IMR-90 (cell line): ENCODE data around the gene ZNF775. TPM values are rescaled to one million over a fixed set of nuclear protein-coding genes. Genes with fewer than 3 reads are reported as not detected.

Experiments used
- ATAC-seq: fragments of 200-7000 bp; cut with Tn5 transposase; 2 replicates; pipeline ENCODE4 v1.9.1; 2020; ENCODE audit warnings: low read depth, mild to moderate bottlenecking, moderate library complexity
- BruUV-seq: library from RNA; stranded (reverse); fragments of 400-500 nt; replicated peaks from 2 replicates; lab custom pipeline; 2021; lab: Mats Ljungman, UMichigan
- CTCF ChIA-PET: fragments of 300-600 bp; formaldehyde crosslinking; extraction: SDS; loops from one replicate; lab custom pipeline; 2021; ENCODE audit warnings: antibody characterized with exemption; lab: Yijun Ruan, JAX
- POLR2A ChIA-PET: fragments of 300-600 bp; sonication (Branson Sonifier 250); formaldehyde crosslinking; loops from one replicate; lab custom pipeline; 2022; ENCODE audit warnings: antibody characterized with exemption; ENCODE audit not compliant: unreplicated experiment; lab: Charles Lee
- DNase-seq: peaks from one replicate; pipeline ENCODE4 v3.0.0; 2013
- H2AFZ ChIP-seq: replicated peaks from 2 replicates; pipeline ENCODE3; 2013; ENCODE audit warnings: low read length, mild to moderate bottlenecking; ENCODE audit not compliant: poor library complexity
- H2AK5ac ChIP-seq: 2 replicates; pipeline ENCODE4 v1.6.1; 2013; ENCODE audit warnings: low read depth, low read length, inconsistent platforms
- H2AK9ac ChIP-seq: replicated peaks from 2 replicates; pipeline ENCODE3; 2013; ENCODE audit warnings: mild to moderate bottlenecking, low read depth, low read length, moderate library complexity; ENCODE audit not compliant: poor library complexity
- H2BK120ac ChIP-seq: 2 replicates; pipeline ENCODE4 v1.6.1; 2013; ENCODE audit warnings: low read depth, low read length, inconsistent platforms
- H2BK15ac ChIP-seq: 3 replicates; pipeline ENCODE4 v1.6.1; 2013; ENCODE audit warnings: low read depth, low read length, inconsistent platforms
- H2BK20ac ChIP-seq: 2 replicates; pipeline ENCODE4 v1.6.1; 2013; ENCODE audit warnings: low read depth, mild to moderate bottlenecking, inconsistent platforms, low read length, moderate library complexity
- H2BK5ac ChIP-seq: 2 replicates; pipeline ENCODE4 v1.6.1; 2013; ENCODE audit warnings: mild to moderate bottlenecking, low read depth, low read length, inconsistent platforms; ENCODE audit not compliant: poor library complexity, severe bottlenecking
- H3K14ac ChIP-seq: replicated peaks from 2 replicates; pipeline ENCODE4 v1.6.1; 2013; ENCODE audit warnings: low read depth, low read length, inconsistent platforms
- H3K18ac ChIP-seq: 2 replicates; pipeline ENCODE4 v1.6.1; 2013; ENCODE audit warnings: low read depth, low read length, control low read depth
- H3K23ac ChIP-seq: 2 replicates; pipeline ENCODE4 v1.6.1; 2013; ENCODE audit warnings: low read depth, low read length, inconsistent platforms
- H3K27ac ChIP-seq: 2 replicates; pipeline ENCODE4 v1.5.1; 2013; ENCODE audit warnings: mild to moderate bottlenecking, control low read depth, low read length; ENCODE audit not compliant: insufficient read depth
- H3K27me3 ChIP-seq: 2 replicates; pipeline ENCODE4 v1.6.1; 2013; ENCODE audit warnings: low read length; ENCODE audit not compliant: control insufficient read depth, insufficient read depth
- H3K36me3 ChIP-seq: 2 replicates; pipeline ENCODE4 v1.6.1; 2013; ENCODE audit warnings: low read length, mixed read lengths; ENCODE audit not compliant: control insufficient read depth, insufficient read depth
- H3K4ac ChIP-seq: 2 replicates; pipeline ENCODE4 v1.6.1; 2013; ENCODE audit warnings: low read depth, low read length, inconsistent platforms
- H3K4me1 ChIP-seq: 2 replicates; pipeline ENCODE4 v1.6.1; 2013; ENCODE audit warnings: low read length, mixed read lengths; ENCODE audit not compliant: control insufficient read depth, insufficient read depth
- H3K4me2 ChIP-seq: 2 replicates; pipeline ENCODE4 v1.6.1; 2013; ENCODE audit warnings: low read depth, mild to moderate bottlenecking, control low read depth, low read length, moderate library complexity
- H3K4me3 ChIP-seq: 2 replicates; pipeline ENCODE4 v1.5.1; 2013; ENCODE audit warnings: low read depth, mild to moderate bottlenecking, control low read depth, low read length, moderate library complexity; ENCODE audit not compliant: insufficient read depth
- H3K56ac ChIP-seq: 2 replicates; pipeline ENCODE4 v1.6.1; 2013; ENCODE audit warnings: low read length, inconsistent platforms; ENCODE audit not compliant: insufficient read depth; ENCODE audit errors: extremely low read depth
- H3K79me1 ChIP-seq, 2 experiments: 2 replicates each; pipeline ENCODE4 v1.6.1; 2013; ENCODE audit warnings: low read length in 2 of 2, inconsistent platforms in 1 of 2, low read depth in 1 of 2
- H3K9ac ChIP-seq: 2 replicates; pipeline ENCODE4 v1.6.1; 2013; ENCODE audit warnings: low read depth, low read length, control low read depth
- H3K9me1 ChIP-seq: 2 replicates; pipeline ENCODE4 v1.6.1; 2013; ENCODE audit warnings: low read length, inconsistent platforms; ENCODE audit not compliant: insufficient read depth
- H3K9me3 ChIP-seq: 2 replicates; pipeline ENCODE4 v1.6.1; 2013; ENCODE audit warnings: low read length; ENCODE audit not compliant: control insufficient read depth, insufficient read depth
- H4K20me1 ChIP-seq: 2 replicates; pipeline ENCODE4 v1.6.1; 2013; ENCODE audit warnings: low read length, inconsistent platforms; ENCODE audit not compliant: insufficient read depth
- H4K5ac ChIP-seq: 2 replicates; pipeline ENCODE4 v1.6.1; 2013; ENCODE audit warnings: mild to moderate bottlenecking, low read depth, low read length, control low read depth
- H4K8ac ChIP-seq, 2 experiments: 2 replicates each; pipeline ENCODE4 v1.6.1; 2013; ENCODE audit warnings: low read depth in 2 of 2, low read length in 2 of 2, control low read depth in 1 of 2, inconsistent platforms in 1 of 2
- H4K91ac ChIP-seq: 2 replicates; pipeline ENCODE4 v1.6.1; 2013; ENCODE audit warnings: low read depth, low read length, inconsistent platforms; ENCODE audit not compliant: insufficient read depth
- BHLHE40 ChIP-seq: fragments of 150-350 bp; IDR thresholded peaks from 2 replicates; pipeline ENCODE4 v1.6.1; 2016; ENCODE audit warnings: mild to moderate bottlenecking, low read depth, low read length
- CHD1 ChIP-seq: IDR thresholded peaks from 2 replicates; pipeline ENCODE4 v1.6.1; 2012; ENCODE audit warnings: low read depth, low read length, improper control_type of control experiment
- MAZ ChIP-seq: IDR thresholded peaks from 2 replicates; pipeline ENCODE4 v1.6.1; 2012; ENCODE audit warnings: low read depth, mild to moderate bottlenecking, low read length, improper control_type of control experiment, moderate library complexity, borderline replicate concordance
- MXI1 ChIP-seq: IDR thresholded peaks from 2 replicates; pipeline ENCODE4 v1.6.1; 2012; ENCODE audit warnings: low read depth, mild to moderate bottlenecking, low read length, moderate library complexity, borderline replicate concordance
- NFE2L2 ChIP-seq: fragments of 150-350 bp; IDR thresholded peaks from 2 replicates; pipeline ENCODE4 v1.6.1; 2016; ENCODE audit warnings: low read depth, mild to moderate bottlenecking, low read length
- POLR2A ChIP-seq: IDR thresholded peaks from 2 replicates; pipeline ENCODE4 v1.6.1; 2012; ENCODE audit warnings: mild to moderate bottlenecking, low read depth, low read length
- RAD21 ChIP-seq: IDR thresholded peaks from 2 replicates; pipeline ENCODE4 v1.6.1; 2012; ENCODE audit warnings: low read length, improper control_type of control experiment
- RCOR1 ChIP-seq: IDR thresholded peaks from 2 replicates; pipeline ENCODE4 v1.6.1; 2012; ENCODE audit warnings: mild to moderate bottlenecking, low read length, improper control_type of control experiment; ENCODE audit not compliant: insufficient replicate concordance
- RFX5 ChIP-seq: IDR thresholded peaks from 2 replicates; pipeline ENCODE4 v1.8.0; 2012; ENCODE audit warnings: low read depth, mild to moderate bottlenecking, low read length, moderate library complexity
- SMC3 ChIP-seq: fragments of 150-350 bp; IDR thresholded peaks from 2 replicates; pipeline ENCODE4 v1.6.1; 2016; ENCODE audit warnings: low read depth, mild to moderate bottlenecking, antibody characterized with exemption, low read length, moderate library complexity
- WGBS, 2 experiments: methylation state at CpG; one replicate each; pipeline versions ENCODE4 v1.1.5 to v1.1.7; 2013; ENCODE audit warnings: missing lambda C conversion rate in 2 of 2; ENCODE audit not compliant: insufficient read length in 1 of 2; ENCODE audit errors: extremely low coverage in 2 of 2; 5-methylcytosine and 5-hydroxymethylcytosine counted together
- dilution Hi-C: fragments of 300-500 bp; cut with HindIII; formaldehyde crosslinking; loops from one replicate; pipeline ENCODE4 v1.14.3; 2018; ENCODE audit warnings: low sequenced_read_pairs; ENCODE audit not compliant: unreplicated experiment
- in situ Hi-C: fragments of 300-500 bp; cut with MboI; formaldehyde crosslinking; loops from 3 replicates; pipeline ENCODE4 v1.14.3; 2019; ENCODE audit warnings: low sequenced_read_pairs, inconsistent platforms, mixed read lengths
- intact Hi-C: fragments of 100-400 bp; cut with micrococcal nuclease; formaldehyde crosslinking; loops from 2 replicates; pipeline ENCODE4 v1.10.0; 2022
- polyA plus RNA-seq, 3 experiments: library from polyadenylated mRNA; depleted of rRNA; stranded (reverse); fragments of >200 nt; gene quantifications; 2 replicates each; pipeline ENCODE4 v1.2.3, GENCODE V29; 2012; ENCODE audit warnings: low replicate concordance in 1 of 3
- total RNA-seq: library from RNA; depleted of rRNA; stranded (reverse); fragments of >200 nt; gene quantifications from 2 replicates; pipeline ENCODE4 v1.2.3, GENCODE V29; 2012
- TF ChIP-seq, protein P1 (sequence below): conservative IDR thresholded peaks from 2 replicates; pipeline ENCODE4 v1.5.1; 2012; ENCODE audit warnings: mild to moderate bottlenecking, low read depth, low read length, improper control_type of control experiment
- TF ChIP-seq, protein P2 (sequence below): fragments of 150-350 bp; IDR thresholded peaks from 2 replicates; pipeline ENCODE4 v1.6.1; 2016; ENCODE audit warnings: low read depth, mild to moderate bottlenecking, low read length, moderate library complexity, borderline replicate concordance

The ZNF775 gene
- total and polyA plus RNA-seq, 2 of the 4 experiments (the other 2 are of a cell fraction), result 1.4 to 2.6 TPM

DNA sequence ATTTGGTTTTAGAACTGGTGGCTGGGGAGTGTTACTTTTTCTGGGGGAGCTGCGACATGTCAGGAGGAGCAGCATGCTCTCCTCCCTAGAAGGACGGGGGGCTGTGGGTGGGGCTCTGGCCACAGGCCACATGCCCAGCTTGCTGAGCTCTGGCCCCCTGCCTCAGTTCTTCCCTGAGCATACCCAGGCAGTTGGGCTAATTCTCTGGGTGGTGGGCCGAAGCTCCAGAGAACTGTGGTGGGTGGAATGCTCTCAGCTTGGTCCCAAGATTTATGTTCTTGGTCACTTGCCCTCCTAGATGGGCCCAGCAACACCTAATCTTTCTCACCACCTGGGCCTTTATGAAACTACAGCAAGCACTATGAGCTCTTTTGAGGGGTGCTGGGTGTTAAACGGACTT lies 5.1 kb upstream of the ZNF775 start (continued):
- TF ChIP-seq CHD1, result no peak
- TF ChIP-seq SMC3, result no peak
- TF ChIP-seq, protein P1, sequence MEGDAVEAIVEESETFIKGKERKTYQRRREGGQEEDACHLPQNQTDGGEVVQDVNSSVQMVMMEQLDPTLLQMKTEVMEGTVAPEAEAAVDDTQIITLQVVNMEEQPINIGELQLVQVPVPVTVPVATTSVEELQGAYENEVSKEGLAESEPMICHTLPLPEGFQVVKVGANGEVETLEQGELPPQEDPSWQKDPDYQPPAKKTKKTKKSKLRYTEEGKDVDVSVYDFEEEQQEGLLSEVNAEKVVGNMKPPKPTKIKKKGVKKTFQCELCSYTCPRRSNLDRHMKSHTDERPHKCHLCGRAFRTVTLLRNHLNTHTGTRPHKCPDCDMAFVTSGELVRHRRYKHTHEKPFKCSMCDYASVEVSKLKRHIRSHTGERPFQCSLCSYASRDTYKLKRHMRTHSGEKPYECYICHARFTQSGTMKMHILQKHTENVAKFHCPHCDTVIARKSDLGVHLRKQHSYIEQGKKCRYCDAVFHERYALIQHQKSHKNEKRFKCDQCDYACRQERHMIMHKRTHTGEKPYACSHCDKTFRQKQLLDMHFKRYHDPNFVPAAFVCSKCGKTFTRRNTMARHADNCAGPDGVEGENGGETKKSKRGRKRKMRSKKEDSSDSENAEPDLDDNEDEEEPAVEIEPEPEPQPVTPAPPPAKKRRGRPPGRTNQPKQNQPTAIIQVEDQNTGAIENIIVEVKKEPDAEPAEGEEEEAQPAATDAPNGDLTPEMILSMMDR, result no peak

DNA sequence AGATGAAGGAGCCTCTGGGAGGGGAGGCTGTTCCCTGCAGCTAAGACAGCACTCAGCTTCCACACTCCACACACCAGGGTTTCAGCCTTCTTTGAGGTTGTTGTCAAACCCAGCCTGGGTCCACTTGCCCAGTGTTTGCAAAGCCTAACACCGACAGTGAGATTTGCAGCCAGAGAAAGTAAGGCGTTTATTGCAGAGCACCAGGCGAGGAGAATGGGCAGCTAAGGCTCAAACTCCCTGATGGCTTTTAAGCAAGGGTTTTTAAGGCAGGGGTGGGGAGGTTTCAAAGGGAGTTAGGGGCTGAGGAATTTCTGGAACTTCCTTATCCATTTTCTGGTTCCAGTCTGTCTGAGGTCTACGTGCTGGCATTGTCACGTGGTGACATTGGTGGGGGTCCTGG lies 4.7 kb upstream of the ZNF775 start:
- H3K56ac ChIP-seq, result no peak overlapping the region
- BruUV-seq, result no TSS peak
- in situ Hi-C loops, result no loop called here
- no peak for TF ChIP-seq RFX5
- TF ChIP-seq, protein P1, result no peak
- no peak for TF ChIP-seq RAD21
- TF ChIP-seq MXI1, result no peak
- TF ChIP-seq CHD1, result no peak
- TF ChIP-seq NFE2L2, result no peak
- TF ChIP-seq SMC3, result no peak
- TF ChIP-seq, protein P2, sequence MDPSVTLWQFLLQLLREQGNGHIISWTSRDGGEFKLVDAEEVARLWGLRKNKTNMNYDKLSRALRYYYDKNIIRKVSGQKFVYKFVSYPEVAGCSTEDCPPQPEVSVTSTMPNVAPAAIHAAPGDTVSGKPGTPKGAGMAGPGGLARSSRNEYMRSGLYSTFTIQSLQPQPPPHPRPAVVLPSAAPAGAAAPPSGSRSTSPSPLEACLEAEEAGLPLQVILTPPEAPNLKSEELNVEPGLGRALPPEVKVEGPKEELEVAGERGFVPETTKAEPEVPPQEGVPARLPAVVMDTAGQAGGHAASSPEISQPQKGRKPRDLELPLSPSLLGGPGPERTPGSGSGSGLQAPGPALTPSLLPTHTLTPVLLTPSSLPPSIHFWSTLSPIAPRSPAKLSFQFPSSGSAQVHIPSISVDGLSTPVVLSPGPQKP, result no peak
- TF ChIP-seq POLR2A, result no peak
- TF ChIP-seq BHLHE40, result no peak
- no peak for TF ChIP-seq RCOR1
- no peak for TF ChIP-seq MAZ

More for the DNA sequence above, 4.7 kb upstream of the ZNF775 start:
- Histone ChIP-seq H2AFZ (no peak overlapping the region), H2BK20ac (no peak overlapping the region), H3K4me1 (peaks cover 22% of the 10 kb centered on the region), H2AK5ac (no peak overlapping the region), H4K20me1 (peaks cover 9% of the 10 kb centered on the region), H2BK5ac (no peak overlapping the region), H3K36me3 (peaks cover 38% of the 10 kb centered on the region), H3K4ac (no peak overlapping the region), H3K14ac (no peak overlapping the region), H2BK15ac (no peak overlapping the region), H3K9me1 (peaks cover 2% of the 10 kb centered on the region; the same call in 1 of the 2 replicates), H3K4me3 (no peak overlapping the region), H3K27me3 (no peaks in the 10 kb centered on the region), H3K27ac (no peak overlapping the region), H4K91ac (no peak overlapping the region), H3K79me1 (peaks cover 19 to 42% of the 10 kb centered on the region in 2 experiments; a peak in 3 of 4 replicates), H3K18ac (no peak overlapping the region), H2AK9ac (no peak overlapping the region), H4K5ac (no peak overlapping the region), H3K9ac (no peak overlapping the region), H4K8ac (no peak overlapping the region), H3K4me2 (no peak overlapping the region), H2BK120ac (no peak overlapping the region), H3K23ac (no peak overlapping the region), H3K9me3 (no peaks in the 10 kb centered on the region)
- ChIA-PET POLR2A (no interaction called here), CTCF (no interaction called here)
- dilution Hi-C loops, result no loop called here
- no peak for DNase-seq
- intact Hi-C loops, result no loop called here
- WGBS, 2 experiments, result 100% methylated on average over 3 of the region's 5 CpGs; no CpG with 5 or more reads in 1 of the 2 experiments
- ATAC-seq, result no peak
